GM23248 (cell line): ENCODE data around the gene TEDC2.

ENCODE experiments used
- EZH2 ChIP-seq: fragments of 200-600 bp; sonication (generic); IDR thresholded peaks from 2 replicates; pipeline ENCODE4 v1.6.1; 2018; ENCODE audit warnings: antibody characterized with exemption, mild to moderate bottlenecking; ENCODE audit not compliant: insufficient read depth, poor library complexity, severe bottlenecking
- EZH2phosphoT487 ChIP-seq: fragments of 200-600 bp; sonication (generic); IDR thresholded peaks from 2 replicates; pipeline ENCODE4 v1.6.1; 2018; ENCODE audit warnings: antibody characterized with exemption, moderate library complexity, mild to moderate bottlenecking, low read depth; ENCODE audit not compliant: insufficient read depth

DNA sequence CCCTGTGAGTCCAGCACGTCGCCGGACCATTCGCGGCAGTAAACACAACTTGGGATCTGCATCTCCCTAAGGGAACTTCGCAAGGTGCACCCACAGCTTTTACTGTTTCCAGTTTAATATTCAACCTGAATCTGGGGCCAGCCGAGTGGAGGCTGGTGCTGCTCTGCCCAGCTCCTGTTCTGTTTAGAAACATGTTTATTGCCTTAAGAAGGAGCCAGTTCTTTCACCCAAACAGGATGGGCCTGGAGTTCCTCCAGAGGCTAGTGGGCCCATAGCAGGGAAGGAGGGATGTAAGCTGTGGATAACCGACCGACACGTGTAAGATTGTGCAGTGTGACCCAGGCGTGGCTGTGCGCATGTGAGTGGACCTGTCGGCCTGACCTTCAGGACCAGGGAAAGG, 32.4 kb downstream of the TEDC2 start:
- TF ChIP-seq EZH2 (no peak), EZH2phosphoT487 (no peak)
